ENCODE results near the gene TGFBR3. TPM values are rescaled to one million over a fixed set of nuclear protein-coding genes. Genes with fewer than 3 reads are reported as not detected.
A peak's percentile ranks its signal among the peaks of the same experiment; 100 is the strongest.

The TGFBR3 gene
- total and polyA plus RNA-seq, 7 donors, result 5.1 to 24.5 (median 8.9) TPM

- Histone ChIP-seq H3K36me3 (ENCODE audit: insufficient read depth in 1 of 2, low read depth in 1 of 2) (peaks cover 6 to 49% of the 10 kb centered on the region in 2 donors), H3K4me1 (peaks cover 17% of the 10 kb centered on the region), H3K27ac (no peak overlapping the region), H3K9me3 (no peaks in the 10 kb centered on the region), H3K4me3 (no peak overlapping the region), H3K27me3 (ENCODE audit: insufficient read depth in 3 of 3, low read length in 2 of 3) (no peaks in the 10 kb centered on the region)
- no peak for ATAC-seq
- DNase-seq, result no peak
- 90 to 92% (median 91%) methylated on average over 8 of the region's 8 CpGs for WGBS, 3 donors
- no peak for TF ChIP-seq CTCF (IDR thresholded peaks at IDR 0.05)
- intact Hi-C loops (cut with DNase I), result no loop called here
Measured at GRCh38 chr1:91714867-91715381, 171.0 kb downstream of the TGFBR3 start.

- Histone ChIP-seq H3K4me1 (peaks cover 17% of the 10 kb centered on the region), H3K4me3 (peak overlapping the region; percentile 32), H3K27me3 (ENCODE audit: insufficient read depth in 3 of 3, low read length in 2 of 3) (no peaks in the 10 kb centered on the region), H3K9me3 (no peaks in the 10 kb centered on the region), H3K27ac (peak overlapping the region; percentile 72), H3K36me3 (ENCODE audit: insufficient read depth in 1 of 2, low read depth in 1 of 2) (peaks cover 2 to 42% of the 10 kb centered on the region in 2 donors)
- intact Hi-C loops (cut with DNase I), result no loop called here
- DNase-seq, result peak; percentile 43 to 77
- peak; percentile 72 to 88 (median 77) for ATAC-seq
- TF ChIP-seq CTCF (IDR thresholded peaks at IDR 0.05), result no peak
- WGBS, 3 donors, result 23 to 30% (median 25%) methylated on average over 15 of the region's 15 CpGs
Measured at GRCh38 chr1:91712981-91713841, 172.7 kb downstream of the TGFBR3 start.

- intact Hi-C loops (cut with DNase I), result no loop called here
- Histone ChIP-seq H3K36me3 (ENCODE audit: insufficient read depth in 1 of 2, low read depth in 1 of 2) (peaks cover 2 to 44% of the 10 kb centered on the region in 2 donors), H3K4me3 (peak overlapping the region; percentile 32), H3K4me1 (peaks cover 17% of the 10 kb centered on the region), H3K9me3 (no peaks in the 10 kb centered on the region), H3K27ac (peak overlapping the region; percentile 72), H3K27me3 (ENCODE audit: insufficient read depth in 3 of 3, low read length in 2 of 3) (no peaks in the 10 kb centered on the region)
- 50 to 76% (median 56%) methylated on average over 3 of the region's 3 CpGs for WGBS, 3 donors
- peak in 2 of 4 donors; percentile 9 to 43 for ATAC-seq
- no peak for DNase-seq
- TF ChIP-seq CTCF (IDR thresholded peaks at IDR 0.05), result no peak
Measured at GRCh38 chr1:91712393-91712792, 173.6 kb downstream of the TGFBR3 start.

- intact Hi-C loops (cut with DNase I), result no loop called here
- TF ChIP-seq CTCF (IDR thresholded peaks at IDR 0.05), result no peak
- no peaks in the 10 kb centered on the region for H3K27me3 ChIP-seq (ENCODE audit: insufficient read depth in 3 of 3, low read length in 2 of 3)
- no peaks in the 10 kb centered on the region for H3K9me3 ChIP-seq
- H3K27ac ChIP-seq, result peak overlapping the region; percentile 72
- ATAC-seq (no peak), DNase-seq (no peak)
- H3K36me3 ChIP-seq (ENCODE audit: insufficient read depth in 1 of 2, low read depth in 1 of 2), result peaks cover 2 to 43% of the 10 kb centered on the region in 2 donors
- peak overlapping the region; percentile 32 for H3K4me3 ChIP-seq
- 84 to 95% (median 84%) methylated on average over 5 of the region's 5 CpGs for WGBS, 3 donors
- H3K4me1 ChIP-seq, result peaks cover 17% of the 10 kb centered on the region
Measured at GRCh38 chr1:91711504-91712247, 174.3 kb downstream of the TGFBR3 start.

All from psoas muscle (tissue), 8 donors.